ENCODE data around the gene RCHY1.

Gene RCHY1

DNA sequence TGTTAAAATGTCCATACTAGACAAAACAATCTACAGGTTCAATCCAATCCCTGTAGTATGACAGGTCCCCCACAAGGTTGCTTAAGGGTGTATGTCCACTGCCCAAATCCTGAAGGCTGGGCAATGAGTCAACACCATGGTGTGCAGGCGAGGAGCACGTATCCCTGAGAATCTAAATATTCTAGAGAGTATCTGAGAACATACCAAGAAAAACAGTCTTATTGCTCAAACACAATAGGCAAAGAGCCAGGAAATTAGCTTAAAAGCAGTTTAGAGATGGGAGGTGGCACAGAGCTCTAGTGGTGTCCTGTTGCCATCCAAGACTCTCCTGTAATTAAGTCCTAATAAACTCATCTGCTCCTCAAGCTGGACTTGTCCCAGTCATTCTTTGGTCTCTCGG lies 37.0 kb downstream of the RCHY1 start:
- H3K4me3 ChIP-seq = no peak overlapping the region
- no peak for DNase-seq (ENCODE audit: low spot score)
- no peak overlapping the region for H3K27ac ChIP-seq
- TF ChIP-seq, protein P1, sequence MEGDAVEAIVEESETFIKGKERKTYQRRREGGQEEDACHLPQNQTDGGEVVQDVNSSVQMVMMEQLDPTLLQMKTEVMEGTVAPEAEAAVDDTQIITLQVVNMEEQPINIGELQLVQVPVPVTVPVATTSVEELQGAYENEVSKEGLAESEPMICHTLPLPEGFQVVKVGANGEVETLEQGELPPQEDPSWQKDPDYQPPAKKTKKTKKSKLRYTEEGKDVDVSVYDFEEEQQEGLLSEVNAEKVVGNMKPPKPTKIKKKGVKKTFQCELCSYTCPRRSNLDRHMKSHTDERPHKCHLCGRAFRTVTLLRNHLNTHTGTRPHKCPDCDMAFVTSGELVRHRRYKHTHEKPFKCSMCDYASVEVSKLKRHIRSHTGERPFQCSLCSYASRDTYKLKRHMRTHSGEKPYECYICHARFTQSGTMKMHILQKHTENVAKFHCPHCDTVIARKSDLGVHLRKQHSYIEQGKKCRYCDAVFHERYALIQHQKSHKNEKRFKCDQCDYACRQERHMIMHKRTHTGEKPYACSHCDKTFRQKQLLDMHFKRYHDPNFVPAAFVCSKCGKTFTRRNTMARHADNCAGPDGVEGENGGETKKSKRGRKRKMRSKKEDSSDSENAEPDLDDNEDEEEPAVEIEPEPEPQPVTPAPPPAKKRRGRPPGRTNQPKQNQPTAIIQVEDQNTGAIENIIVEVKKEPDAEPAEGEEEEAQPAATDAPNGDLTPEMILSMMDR (IDR thresholded peaks at IDR 0.05) = no peak

DNA sequence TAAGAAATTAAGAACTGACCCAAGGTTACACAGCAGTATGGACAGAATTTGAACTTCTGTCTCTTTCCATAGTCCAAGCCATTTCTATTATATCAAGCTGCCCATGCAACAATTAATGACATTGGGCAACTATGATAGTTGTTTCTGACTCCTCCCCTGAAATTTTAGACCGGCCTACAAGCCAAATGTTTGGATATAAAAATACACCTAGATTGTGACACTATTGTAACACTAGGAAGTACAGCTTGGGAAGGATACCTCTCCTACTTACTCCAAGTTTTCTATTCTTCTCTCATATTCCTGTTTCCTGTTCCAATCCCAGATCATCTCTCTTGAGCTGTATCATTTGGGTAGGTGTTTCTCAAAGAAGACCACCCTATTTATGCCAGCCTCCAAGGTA lies 43.5 kb downstream of the RCHY1 start:
- Histone ChIP-seq H3K4me3 (no peak overlapping the region), H3K27ac (no peak overlapping the region)
- DNase-seq (ENCODE audit: low spot score) = no peak
- TF ChIP-seq, protein P1 (IDR thresholded peaks at IDR 0.05) = no peak

DNA sequence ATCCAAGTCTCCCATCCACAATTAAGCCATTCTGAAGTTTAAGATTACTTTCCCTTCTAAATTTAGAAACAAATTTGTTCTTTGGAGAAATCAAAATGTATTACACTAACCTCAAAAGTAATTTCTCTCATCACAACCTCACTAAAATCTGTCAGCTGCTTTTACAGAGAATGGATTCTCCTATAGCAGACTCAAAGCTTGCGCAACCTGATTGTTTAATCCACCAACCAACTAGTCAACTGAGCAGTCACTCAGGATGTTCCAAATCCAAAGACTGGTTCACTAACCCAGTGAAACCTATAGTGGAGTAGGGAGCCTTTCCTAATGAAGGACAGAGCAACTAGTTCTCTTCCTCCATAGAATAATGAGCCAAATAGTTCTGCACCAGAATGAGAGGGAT lies 44.3 kb downstream of the RCHY1 start:
- TF ChIP-seq, protein P1 (IDR thresholded peaks at IDR 0.05) = no peak
- Histone ChIP-seq H3K27ac (no peak overlapping the region), H3K4me3 (no peak overlapping the region)
- DNase-seq (ENCODE audit: low spot score) = no peak

DNA sequence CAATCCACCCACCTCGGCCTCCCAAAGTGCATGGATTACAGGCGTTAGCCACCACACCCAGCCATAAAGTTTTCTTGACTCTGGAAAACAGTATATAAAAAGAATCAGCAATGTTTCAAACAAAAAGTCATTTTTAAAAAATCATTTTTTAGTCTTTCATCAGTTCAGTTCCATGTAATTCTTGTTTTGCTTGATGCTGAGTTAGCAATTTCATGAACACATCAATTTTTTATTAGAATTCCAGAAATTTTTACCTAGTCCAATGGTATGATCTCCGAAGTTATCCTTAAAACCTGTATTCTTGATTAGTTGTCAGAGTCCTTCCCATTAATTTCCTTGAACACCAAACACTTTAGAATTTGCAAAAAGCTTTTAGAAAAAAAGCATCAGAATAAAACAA lies 56.8 kb downstream of the RCHY1 start:
- no peak overlapping the region for H3K4me3 ChIP-seq
- TF ChIP-seq, protein P1 (IDR thresholded peaks at IDR 0.05) = no peak

DNA sequence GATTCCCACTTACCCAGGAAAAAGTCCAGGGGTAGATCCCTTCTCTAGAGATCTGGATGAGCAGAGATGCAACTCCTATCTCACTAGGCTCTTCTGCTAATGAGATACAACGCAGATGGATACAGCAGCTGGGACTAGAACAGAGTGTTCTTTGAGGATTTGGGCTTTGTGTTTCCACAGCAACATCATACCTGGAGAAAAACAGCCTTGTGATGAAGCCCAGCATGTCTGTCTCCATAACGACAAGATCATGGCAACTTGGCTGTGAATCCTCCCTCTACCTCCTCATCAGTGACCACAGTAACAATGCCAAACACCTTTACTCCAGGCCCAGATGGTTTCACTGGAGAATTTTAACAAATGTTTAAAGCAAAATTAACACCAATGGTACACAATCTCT lies 80.1 kb downstream of the RCHY1 start:
- DNase-seq (ENCODE audit: low spot score) = no peak
- TF ChIP-seq, protein P1 (IDR thresholded peaks at IDR 0.05) = no peak
- no peak overlapping the region for H3K4me3 ChIP-seq
- H3K27ac ChIP-seq = no peak overlapping the region

More for the DNA sequence above, 56.8 kb downstream of the RCHY1 start:
- DNase-seq (ENCODE audit: low spot score) = no peak
- no peak overlapping the region for H3K27ac ChIP-seq

DNA sequence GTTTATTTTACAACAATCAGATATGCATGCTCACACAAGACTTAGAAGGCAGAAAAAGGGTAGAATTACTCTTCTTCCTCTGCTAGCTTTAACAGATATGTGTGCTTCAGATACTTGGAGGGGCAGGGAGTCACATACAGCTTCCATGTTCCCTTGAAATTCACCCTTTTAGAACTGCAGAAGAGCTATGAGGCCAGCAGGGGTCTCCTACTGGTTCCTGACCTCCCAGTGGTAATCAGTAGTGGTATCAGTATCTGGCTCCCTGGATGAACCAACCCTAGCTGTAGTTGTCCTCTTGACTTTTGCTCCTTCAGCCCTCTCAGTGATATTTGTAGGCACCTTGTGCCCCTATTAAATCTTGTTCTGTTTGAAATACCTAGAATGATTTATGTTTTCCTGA lies 81.5 kb downstream of the RCHY1 start:
- TF ChIP-seq, protein P1 (IDR thresholded peaks at IDR 0.05) = no peak
- no peak overlapping the region for H3K4me3 ChIP-seq
- no peak overlapping the region for H3K27ac ChIP-seq
- DNase-seq (ENCODE audit: low spot score) = no peak

DNA sequence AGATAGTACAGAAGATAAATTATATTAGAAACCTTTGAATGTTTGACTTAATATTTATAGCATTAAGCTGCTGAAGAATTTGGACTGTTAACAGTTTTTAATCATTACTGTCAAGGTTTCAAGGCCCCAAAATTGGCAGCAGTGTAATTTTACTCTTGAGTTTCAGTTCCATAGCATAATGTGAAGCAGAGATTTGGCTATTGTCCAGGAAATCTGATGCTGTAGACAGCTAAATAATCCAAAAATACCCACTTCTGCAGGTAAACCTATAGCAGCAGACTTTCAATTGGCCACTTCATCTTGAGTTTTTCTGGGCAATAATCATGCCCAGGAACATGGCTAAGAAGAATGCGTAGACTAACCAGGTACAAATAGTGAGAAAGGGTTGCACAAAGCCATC lies 85.0 kb downstream of the RCHY1 start:
- H3K4me3 ChIP-seq = no peak overlapping the region
- no peak overlapping the region for H3K27ac ChIP-seq
- no peak for DNase-seq (ENCODE audit: low spot score)
- TF ChIP-seq, protein P1 (IDR thresholded peaks at IDR 0.05) = no peak

Measured in coronary artery (tissue), 2 donors.